ENCODE data around the gene CLTRN.

The CLTRN gene

GRCh38 chrX:15646543-15646942 lies 18.1 kb downstream of the CLTRN start:
- 96% methylated on average over 27 of the region's 27 CpGs for WGBS
- no peaks in the 10 kb centered on the region for H3K27me3 ChIP-seq (ENCODE audit: insufficient read depth, low read length)
- no peaks in the 10 kb centered on the region for H3K4me1 ChIP-seq (ENCODE audit: insufficient read depth, low read length)
- H3K27ac ChIP-seq (ENCODE audit: low read depth, low read length) = no peak overlapping the region
- no peak overlapping the region for H3K4me3 ChIP-seq (ENCODE audit: low read length)
- H3K9ac ChIP-seq (ENCODE audit: low read depth, low read length) = no peak overlapping the region
- no peaks in the 10 kb centered on the region for H3K9me3 ChIP-seq (ENCODE audit: insufficient read depth, low read depth, low read length)
- H3K36me3 ChIP-seq (ENCODE audit: insufficient read depth, low read length) = no peaks in the 10 kb centered on the region

- Histone ChIP-seq H3K27me3 (ENCODE audit: insufficient read depth, low read length) (no peaks in the 10 kb centered on the region), H3K4me1 (ENCODE audit: insufficient read depth, low read length) (no peaks in the 10 kb centered on the region), H3K9ac (ENCODE audit: low read depth, low read length) (no peak overlapping the region), H3K27ac (ENCODE audit: low read depth, low read length) (no peak overlapping the region), H3K4me3 (ENCODE audit: low read length) (no peak overlapping the region), H3K9me3 (ENCODE audit: insufficient read depth, low read depth, low read length) (no peaks in the 10 kb centered on the region), H3K36me3 (ENCODE audit: insufficient read depth, low read length) (no peaks in the 10 kb centered on the region)
- WGBS = 95% methylated on average over 15 of the region's 15 CpGs
Measured at GRCh38 chrX:15646031-15646430, 18.6 kb downstream of the CLTRN start.

- no peaks in the 10 kb centered on the region for H3K9me3 ChIP-seq (ENCODE audit: insufficient read depth, low read depth, low read length)
- 69% methylated on average over 3 of the region's 3 CpGs for WGBS
- no peaks in the 10 kb centered on the region for H3K4me1 ChIP-seq (ENCODE audit: insufficient read depth, low read length)
- no peak overlapping the region for H3K4me3 ChIP-seq (ENCODE audit: low read length)
- H3K36me3 ChIP-seq (ENCODE audit: insufficient read depth, low read length) = no peaks in the 10 kb centered on the region
- no peak overlapping the region for H3K9ac ChIP-seq (ENCODE audit: low read depth, low read length)
- H3K27ac ChIP-seq (ENCODE audit: low read depth, low read length) = no peak overlapping the region
- H3K27me3 ChIP-seq (ENCODE audit: insufficient read depth, low read length) = no peaks in the 10 kb centered on the region
Measured at GRCh38 chrX:15645266-15645665, 19.3 kb downstream of the CLTRN start.

GRCh38 chrX:15644560-15644872 lies 20.1 kb downstream of the CLTRN start:
- Histone ChIP-seq H3K27ac (ENCODE audit: low read depth, low read length) (no peak overlapping the region), H3K4me3 (ENCODE audit: low read length) (no peak overlapping the region), H3K9ac (ENCODE audit: low read depth, low read length) (no peak overlapping the region), H3K9me3 (ENCODE audit: insufficient read depth, low read depth, low read length) (no peaks in the 10 kb centered on the region), H3K4me1 (ENCODE audit: insufficient read depth, low read length) (no peaks in the 10 kb centered on the region), H3K36me3 (ENCODE audit: insufficient read depth, low read length) (no peaks in the 10 kb centered on the region), H3K27me3 (ENCODE audit: insufficient read depth, low read length) (no peaks in the 10 kb centered on the region)
- 93% methylated on average over 1 of the region's 1 CpG for WGBS

- no peak overlapping the region for H3K4me3 ChIP-seq (ENCODE audit: low read length)
- no peaks in the 10 kb centered on the region for H3K27me3 ChIP-seq (ENCODE audit: insufficient read depth, low read length)
- 97% methylated on average over 6 of the region's 7 CpGs for whole genome bisulfite sequencing
- no peak overlapping the region for H3K27ac ChIP-seq (ENCODE audit: low read depth, low read length)
- no peaks in the 10 kb centered on the region for H3K4me1 ChIP-seq (ENCODE audit: insufficient read depth, low read length)
- H3K36me3 ChIP-seq (ENCODE audit: insufficient read depth, low read length) = no peaks in the 10 kb centered on the region
- no peak overlapping the region for H3K9ac ChIP-seq (ENCODE audit: low read depth, low read length)
- H3K9me3 ChIP-seq (ENCODE audit: insufficient read depth, low read depth, low read length) = no peaks in the 10 kb centered on the region
Measured at GRCh38 chrX:15643786-15644559, 20.6 kb downstream of the CLTRN start.

- Histone ChIP-seq H3K27me3 (ENCODE audit: insufficient read depth, low read length) (no peaks in the 10 kb centered on the region), H3K9ac (ENCODE audit: low read depth, low read length) (no peak overlapping the region), H3K36me3 (ENCODE audit: insufficient read depth, low read length) (no peaks in the 10 kb centered on the region), H3K4me3 (ENCODE audit: low read length) (no peak overlapping the region), H3K27ac (ENCODE audit: low read depth, low read length) (no peak overlapping the region), H3K9me3 (ENCODE audit: insufficient read depth, low read depth, low read length) (no peaks in the 10 kb centered on the region), H3K4me1 (ENCODE audit: insufficient read depth, low read length) (no peaks in the 10 kb centered on the region)
Measured at GRCh38 chrX:15631637-15632036, 33.0 kb downstream of the CLTRN start.

- no peaks in the 10 kb centered on the region for H3K4me1 ChIP-seq (ENCODE audit: insufficient read depth, low read length)
- 95% methylated on average over 1 of the region's 1 CpG for WGBS
Measured at GRCh38 chrX:15623054-15623453, 41.6 kb downstream of the CLTRN start.

GRCh38 chrX:15619053-15619755 lies 45.4 kb downstream of the CLTRN start:
- no peaks in the 10 kb centered on the region for H3K36me3 ChIP-seq (ENCODE audit: insufficient read depth, low read length)
- no peak overlapping the region for H3K4me3 ChIP-seq (ENCODE audit: low read length)
- 92% methylated on average over 2 of the region's 3 CpGs for WGBS
- H3K27ac ChIP-seq (ENCODE audit: low read depth, low read length) = no peak overlapping the region
- no peak overlapping the region for H3K9ac ChIP-seq (ENCODE audit: low read depth, low read length)
- no peaks in the 10 kb centered on the region for H3K4me1 ChIP-seq (ENCODE audit: insufficient read depth, low read length)
- H3K27me3 ChIP-seq (ENCODE audit: insufficient read depth, low read length) = no peaks in the 10 kb centered on the region
- H3K9me3 ChIP-seq (ENCODE audit: insufficient read depth, low read depth, low read length) = no peaks in the 10 kb centered on the region

More at GRCh38 chrX:15623054-15623453, 41.6 kb downstream of the CLTRN start:
- Histone ChIP-seq H3K4me3 (ENCODE audit: low read length) (no peak overlapping the region), H3K27me3 (ENCODE audit: insufficient read depth, low read length) (no peaks in the 10 kb centered on the region), H3K27ac (ENCODE audit: low read depth, low read length) (no peak overlapping the region), H3K36me3 (ENCODE audit: insufficient read depth, low read length) (no peaks in the 10 kb centered on the region), H3K9ac (ENCODE audit: low read depth, low read length) (no peak overlapping the region), H3K9me3 (ENCODE audit: insufficient read depth, low read depth, low read length) (no peaks in the 10 kb centered on the region)

GRCh38 chrX:15617111-15617510 lies 47.5 kb downstream of the CLTRN start:
- H3K4me1 ChIP-seq (ENCODE audit: insufficient read depth, low read length) = no peaks in the 10 kb centered on the region
- no peaks in the 10 kb centered on the region for H3K27me3 ChIP-seq (ENCODE audit: insufficient read depth, low read length)
- no peak overlapping the region for H3K4me3 ChIP-seq (ENCODE audit: low read length)
- WGBS = 93% methylated on average over 6 of the region's 6 CpGs
- no peaks in the 10 kb centered on the region for H3K36me3 ChIP-seq (ENCODE audit: insufficient read depth, low read length)
- no peak overlapping the region for H3K9ac ChIP-seq (ENCODE audit: low read depth, low read length)
- no peak overlapping the region for H3K27ac ChIP-seq (ENCODE audit: low read depth, low read length)
- no peaks in the 10 kb centered on the region for H3K9me3 ChIP-seq (ENCODE audit: insufficient read depth, low read depth, low read length)

- Histone ChIP-seq H3K9ac (ENCODE audit: low read depth, low read length) (no peak overlapping the region), H3K27me3 (ENCODE audit: insufficient read depth, low read length) (no peaks in the 10 kb centered on the region), H3K27ac (ENCODE audit: low read depth, low read length) (no peak overlapping the region), H3K4me3 (ENCODE audit: low read length) (no peak overlapping the region), H3K4me1 (ENCODE audit: insufficient read depth, low read length) (no peaks in the 10 kb centered on the region), H3K9me3 (ENCODE audit: insufficient read depth, low read depth, low read length) (no peaks in the 10 kb centered on the region), H3K36me3 (ENCODE audit: insufficient read depth, low read length) (no peaks in the 10 kb centered on the region)
- 97% methylated on average over 3 of the region's 3 CpGs for WGBS
Measured at GRCh38 chrX:15616531-15616930, 48.1 kb downstream of the CLTRN start.

- H3K27me3 ChIP-seq (ENCODE audit: insufficient read depth, low read length) = no peaks in the 10 kb centered on the region
- 74% methylated on average over 3 of the region's 5 CpGs for WGBS
- no peaks in the 10 kb centered on the region for H3K4me1 ChIP-seq (ENCODE audit: insufficient read depth, low read length)
- H3K36me3 ChIP-seq (ENCODE audit: insufficient read depth, low read length) = no peaks in the 10 kb centered on the region
- H3K9me3 ChIP-seq (ENCODE audit: insufficient read depth, low read depth, low read length) = no peaks in the 10 kb centered on the region
- H3K4me3 ChIP-seq (ENCODE audit: low read length) = no peak overlapping the region
- H3K27ac ChIP-seq (ENCODE audit: low read depth, low read length) = no peak overlapping the region
- no peak overlapping the region for H3K9ac ChIP-seq (ENCODE audit: low read depth, low read length)
Measured at GRCh38 chrX:15607067-15607466, 57.5 kb downstream of the CLTRN start.
